HL-60/S4 treated with retinoic acid at 250 ng/mL for 4 days and 3 days (cell line): ENCODE results near the gene SFT2D3.
"Not testable (repeated sequence)": the region's sequence is repeated elsewhere in the genome, so short reads cannot be mapped to it uniquely, and the experiment has no call there.

Experiments used
- in situ Hi-C: fragments of 300-500 bp; cut with MboI; formaldehyde crosslinking; loops from 2 replicates; pipeline ENCODE4 v1.7.0; 2022; ENCODE audit warnings: low sequenced_read_pairs

The SFT2D3 gene

GRCh38 chr2:127737892-127738291 is 36.6 kb downstream of the SFT2D3 start:
- in situ Hi-C loops: no loop called here

- in situ Hi-C loops: no loop called here
Observed at GRCh38 chr2:127739800-127740199, 38.5 kb downstream of the SFT2D3 start.

GRCh38 chr2:127740665-127741288 is 39.5 kb downstream of the SFT2D3 start:
- in situ Hi-C loops: no loop called here

- in situ Hi-C loops: no loop called here
Observed at GRCh38 chr2:127743477-127744026, 42.3 kb downstream of the SFT2D3 start.

- in situ Hi-C loops: no loop called here
Observed at GRCh38 chr2:127747621-127748020, 46.3 kb downstream of the SFT2D3 start.

- in situ Hi-C loops: not testable (repeated sequence)
Observed at GRCh38 chr2:127749537-127749936, 48.2 kb downstream of the SFT2D3 start.

GRCh38 chr2:127753374-127753773 is 52.1 kb downstream of the SFT2D3 start:
- in situ Hi-C loops: no loop called here

GRCh38 chr2:127754186-127754585 is 52.9 kb downstream of the SFT2D3 start:
- in situ Hi-C loops: no loop called here
